Cardiac muscle cell (in vitro differentiated cells and primary cell): ENCODE measurements around the gene PHC2. TPM values are rescaled to one million over a fixed set of nuclear protein-coding genes. Genes with fewer than 3 reads are reported as not detected.
A peak's percentile ranks its signal among the peaks of the same experiment; 100 is the strongest.

Experiments
- DNase-seq, 2 donors: peaks; one replicate each; pipeline versions ENCODE4 v3.0.0 to v3.0.0-alpha.2; 2010 to 2017; ENCODE audit warnings: low read depth in 1 of 2, low spot score in 1 of 2
- H3K27ac ChIP-seq: fragments of 200-600 bp; sonication (generic); 2 replicates; pipeline ENCODE4 v1.5.1; 2016
- H3K27me3 ChIP-seq: fragments of 200-600 bp; sonication (generic); 2 replicates; pipeline ENCODE4 v1.6.0; 2016; ENCODE audit warnings: control low read depth
- H3K36me3 ChIP-seq: fragments of 200-600 bp; sonication (generic); 2 replicates; pipeline ENCODE4 v1.5.1; 2016; ENCODE audit warnings: control low read depth
- H3K4me1 ChIP-seq: fragments of 200-600 bp; sonication (generic); 2 replicates; pipeline ENCODE4 v1.8.1; 2017; ENCODE audit warnings: low read depth, mild to moderate bottlenecking, mixed run types
- H3K4me3 ChIP-seq: fragments of 200-600 bp; sonication (generic); 2 replicates; pipeline ENCODE4 v1.5.1; 2016; ENCODE audit warnings: mild to moderate bottlenecking
- H3K9me3 ChIP-seq: fragments of 200-600 bp; sonication (generic); 2 replicates; pipeline ENCODE4 v1.5.1; 2017; ENCODE audit warnings: low read depth, mild to moderate bottlenecking, control low read depth
- CTCF ChIP-seq: IDR thresholded peaks from 2 replicates; pipeline ENCODE4 v1.5.1; 2012; ENCODE audit warnings: low read depth, mild to moderate bottlenecking, low read length
- polyA plus RNA-seq: library from polyadenylated mRNA; unstranded; fragments of >200 nt; fragmentation: Nextera tagmentation; extraction: Ambion mirVana; gene quantifications from 2 replicates; pipeline ENCODE4 v1.2.1, GENCODE V29; 2016
- total RNA-seq: library from RNA; depleted of rRNA; stranded (reverse); fragments of >200 nt; gene quantifications from 2 replicates; pipeline ENCODE4 v1.2.3, GENCODE V29; 2016

PHC2 gene
- total and polyA plus RNA-seq, 2 experiments from 2014 or later: 81.8 to 86.0 TPM

GRCh38 chr1:33446590-33446989 lies 15.7 kb upstream of the PHC2 start:
- Histone ChIP-seq H3K9me3 (no peaks in the 10 kb centered on the region), H3K36me3 (no peaks in the 10 kb centered on the region), H3K4me3 (no peak overlapping the region), H3K4me1 (no peaks in the 10 kb centered on the region), H3K27ac (no peak overlapping the region), H3K27me3 (no peaks in the 10 kb centered on the region)
- no peak for TF ChIP-seq CTCF
- no peak for DNase-seq

DNA sequence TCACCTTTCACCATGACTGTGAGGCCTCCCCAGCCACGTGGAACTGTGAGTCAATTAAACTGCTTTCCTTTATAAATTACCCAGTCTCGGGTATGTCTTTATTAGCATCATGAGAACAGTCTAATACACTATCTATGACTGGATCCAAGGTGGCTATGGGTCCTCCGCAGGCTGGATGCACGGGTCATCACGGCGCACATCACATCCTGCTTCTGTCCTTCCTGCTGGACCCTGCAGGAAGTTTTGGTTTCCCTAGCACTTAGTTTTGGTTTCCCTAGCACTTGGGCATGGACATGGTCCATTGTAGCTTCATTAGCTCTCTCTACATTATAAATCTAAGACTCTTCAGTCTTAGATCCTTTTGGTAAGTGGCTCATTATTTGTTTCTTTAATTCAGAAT lies 14.2 kb upstream of the PHC2 start:
- no peak for DNase-seq
- Histone ChIP-seq H3K27me3 (no peaks in the 10 kb centered on the region), H3K9me3 (no peaks in the 10 kb centered on the region), H3K27ac (no peak overlapping the region), H3K4me1 (no peaks in the 10 kb centered on the region), H3K4me3 (no peak overlapping the region), H3K36me3 (no peaks in the 10 kb centered on the region)
- TF ChIP-seq CTCF: no peak

- Histone ChIP-seq H3K36me3 (no peaks in the 10 kb centered on the region), H3K27ac (peak overlapping the region; percentile 24), H3K4me1 (peaks cover 8% of the 10 kb centered on the region), H3K9me3 (no peaks in the 10 kb centered on the region), H3K4me3 (no peak overlapping the region), H3K27me3 (no peaks in the 10 kb centered on the region)
- peak in 1 of 2 donors; percentile 20 for DNase-seq
- no peak for TF ChIP-seq CTCF
These were observed 12.8 kb upstream of the PHC2 start for GRCh38 chr1:33443705-33444180.

GRCh38 chr1:33443080-33443704 lies 12.3 kb upstream of the PHC2 start:
- Histone ChIP-seq H3K4me3 (no peak overlapping the region), H3K27me3 (no peaks in the 10 kb centered on the region), H3K9me3 (no peaks in the 10 kb centered on the region), H3K36me3 (no peaks in the 10 kb centered on the region), H3K4me1 (peaks cover 8% of the 10 kb centered on the region), H3K27ac (no peak overlapping the region)
- no peak for TF ChIP-seq CTCF
- peak in 1 of 2 donors; percentile 27 for DNase-seq

DNA sequence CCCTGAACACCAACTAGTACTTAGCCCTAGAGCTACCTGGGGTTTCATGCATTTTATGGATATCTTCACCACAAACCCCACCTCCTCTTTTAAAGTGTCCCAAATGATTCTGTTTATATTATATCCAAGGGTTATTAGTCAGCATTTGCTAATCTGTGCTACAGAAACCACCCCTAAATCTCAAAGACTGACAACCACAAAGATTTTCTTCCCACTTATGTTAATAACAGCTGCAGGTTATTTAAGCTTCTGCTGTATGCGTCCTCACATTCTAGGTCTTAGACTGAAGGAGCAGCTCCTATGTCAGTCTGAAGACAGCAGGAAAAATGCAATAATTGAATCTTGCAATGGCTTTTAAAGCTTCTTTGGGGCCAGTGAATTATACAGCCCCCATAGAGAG lies 11.2 kb upstream of the PHC2 start:
- H3K9me3 ChIP-seq: no peaks in the 10 kb centered on the region
- no peak overlapping the region for H3K27ac ChIP-seq
- no peak overlapping the region for H3K4me3 ChIP-seq
- H3K4me1 ChIP-seq: peaks cover 15% of the 10 kb centered on the region
- TF ChIP-seq CTCF: no peak
- no peaks in the 10 kb centered on the region for H3K36me3 ChIP-seq
- no peaks in the 10 kb centered on the region for H3K27me3 ChIP-seq
- DNase-seq: no peak
